Right kidney (tissue), 1 donor: Measurements from ENCODE around the gene CCDC92.
A peak's percentile ranks its signal among the peaks of the same experiment; 100 is the strongest.

ENCODE experiments used
- DNase-seq: peaks from one replicate; pipeline ENCODE4 v3.0.0-alpha.2; 2016

Gene CCDC92

GRCh38 chr12:123976227-123976826 lies 3.7 kb upstream of the CCDC92 start:
- DNase-seq, result no peak

GRCh38 chr12:123973552-123974341 lies 1.1 kb upstream of the CCDC92 start:
- DNase-seq, result peak; percentile 81

DNA sequence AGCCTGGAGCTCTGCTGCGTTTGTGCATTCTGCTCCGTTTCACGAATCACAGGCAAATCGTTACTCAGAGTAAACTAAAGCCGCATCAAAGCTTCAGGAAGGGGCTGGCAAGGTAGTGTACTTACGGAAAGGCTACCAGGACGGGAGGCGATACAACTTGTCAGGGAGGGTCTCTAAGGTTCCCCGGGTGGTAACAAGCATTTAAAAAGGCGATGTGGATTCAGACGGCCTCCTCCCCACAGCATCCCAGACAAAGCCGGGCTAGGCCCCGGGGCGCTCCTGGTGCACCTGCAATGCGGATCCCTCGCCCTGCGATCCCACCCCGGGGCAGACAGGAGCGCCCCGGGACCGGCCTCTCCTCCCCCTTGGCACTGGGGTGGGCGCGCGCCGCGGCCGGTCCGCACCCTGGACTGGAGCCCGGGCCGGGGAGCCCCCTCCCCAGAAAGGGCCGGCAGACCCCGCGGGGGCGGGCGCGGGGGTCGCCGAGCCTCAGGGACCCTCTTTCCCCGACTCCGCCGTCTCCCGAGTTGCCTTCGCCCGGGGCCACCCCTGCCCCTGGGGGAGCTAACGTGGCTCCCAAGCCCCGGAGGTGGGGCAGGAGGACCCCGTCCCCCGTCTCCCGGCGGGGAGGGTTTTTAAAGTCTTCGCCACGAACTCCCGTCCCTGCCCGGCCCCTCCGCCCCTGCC lies 718 bp downstream of the CCDC92 start:
- DNase-seq, result peak; percentile 84

DNA sequence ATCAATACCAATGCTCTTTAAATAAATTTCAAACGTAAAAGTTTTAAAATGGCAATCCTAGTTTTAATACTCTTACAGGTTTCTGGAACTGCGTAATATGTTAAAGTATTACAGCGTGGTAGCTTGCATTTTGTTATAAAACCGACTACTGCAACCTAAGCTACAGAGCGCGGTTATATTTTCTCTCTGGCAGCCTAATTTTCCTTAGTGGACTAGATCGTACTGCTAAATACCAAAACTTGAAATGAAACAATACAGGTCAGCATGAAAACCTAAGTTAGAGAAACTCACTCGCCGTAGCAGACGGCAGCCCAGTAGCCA lies 1.2 kb downstream of the CCDC92 start:
- no peak for DNase-seq

DNA sequence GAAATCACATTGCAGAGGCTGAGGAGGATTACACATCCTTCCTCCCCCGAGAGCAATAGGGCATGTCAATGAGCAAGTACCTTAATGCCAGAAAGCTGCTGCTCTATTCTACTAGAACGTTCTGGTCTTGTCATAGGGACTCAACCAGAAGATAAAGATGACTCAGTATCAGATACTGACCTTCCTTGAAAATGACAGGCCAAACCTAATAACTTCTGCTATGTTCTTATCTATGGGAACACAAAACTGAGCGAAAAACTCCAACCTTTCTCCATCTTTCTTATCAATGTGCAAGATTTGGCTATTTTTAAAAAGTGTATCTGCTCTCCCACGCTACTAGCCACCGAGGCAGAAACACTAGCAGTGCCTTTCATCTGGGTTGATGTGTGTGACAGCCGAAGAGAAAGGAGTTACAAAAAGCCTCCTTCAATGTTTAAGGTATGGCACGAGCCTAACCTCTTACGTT lies 5.5 kb downstream of the CCDC92 start:
- DNase-seq, result no peak

DNA sequence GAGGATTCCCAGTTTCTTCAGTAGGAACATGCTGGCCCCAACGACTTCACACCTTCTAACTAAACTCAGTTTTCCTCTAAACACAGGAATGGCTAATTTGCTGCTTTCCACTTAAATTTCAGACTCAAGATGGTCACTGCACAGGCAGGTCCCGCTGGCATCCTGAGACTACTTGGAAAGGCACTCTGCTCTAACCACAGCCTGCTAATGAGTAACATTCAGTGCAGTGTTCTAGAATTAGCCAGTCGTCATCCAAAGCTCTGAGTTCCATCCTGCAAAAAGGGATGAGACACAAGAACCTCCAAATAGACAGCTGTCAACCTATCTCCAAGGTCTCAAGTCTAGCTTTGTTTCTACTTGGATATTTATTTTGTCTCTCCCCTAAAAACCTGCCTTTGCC lies 6.0 kb downstream of the CCDC92 start:
- no peak for DNase-seq

DNA sequence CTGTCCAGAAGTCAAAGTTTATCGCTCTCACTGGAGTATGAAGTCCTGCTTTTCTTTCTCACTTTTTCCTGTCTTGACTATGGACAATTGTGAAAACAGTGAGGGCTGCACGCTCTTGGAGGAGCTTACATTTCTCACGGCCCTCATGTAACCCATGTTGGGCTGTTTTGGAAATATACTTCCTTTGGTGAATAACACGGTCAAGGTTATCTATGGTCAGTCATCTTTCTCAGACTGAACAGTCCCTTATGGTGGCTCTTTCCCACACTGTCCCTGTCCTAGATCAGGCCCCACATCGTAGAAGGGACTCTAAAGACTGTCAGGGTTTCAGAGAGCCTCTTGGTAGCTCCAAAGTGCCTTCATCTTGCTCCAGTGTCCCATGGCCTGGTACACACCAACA lies 7.2 kb downstream of the CCDC92 start:
- no peak for DNase-seq

DNA sequence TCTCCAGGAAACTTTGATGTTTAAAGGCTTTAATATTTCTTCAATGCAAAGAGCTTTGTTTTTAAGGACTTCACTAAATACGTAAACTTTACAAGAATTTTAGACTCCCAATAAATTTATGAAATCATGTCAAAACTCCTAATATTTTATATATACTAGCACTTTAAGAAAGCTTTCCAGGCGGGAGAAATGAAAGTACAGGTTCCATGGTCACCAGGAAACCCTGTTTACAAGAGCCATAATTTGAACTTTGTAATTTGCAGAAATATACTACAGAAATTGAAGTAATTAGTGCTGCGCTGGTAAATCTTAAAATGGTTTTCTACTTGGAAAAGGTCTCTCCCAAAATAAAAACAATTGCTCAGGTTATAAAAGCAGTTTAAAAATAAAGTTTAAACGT lies 8.8 kb downstream of the CCDC92 start:
- DNase-seq, result no peak

- DNase-seq, result no peak
Measured at GRCh38 chr12:123962513-123962912, 10.1 kb downstream of the CCDC92 start.

GRCh38 chr12:123961585-123962345 lies 10.9 kb downstream of the CCDC92 start:
- no peak for DNase-seq

GRCh38 chr12:123960856-123961255 lies 11.8 kb downstream of the CCDC92 start:
- DNase-seq, result no peak

GRCh38 chr12:123960029-123960735 lies 12.4 kb downstream of the CCDC92 start:
- no peak for DNase-seq

DNA sequence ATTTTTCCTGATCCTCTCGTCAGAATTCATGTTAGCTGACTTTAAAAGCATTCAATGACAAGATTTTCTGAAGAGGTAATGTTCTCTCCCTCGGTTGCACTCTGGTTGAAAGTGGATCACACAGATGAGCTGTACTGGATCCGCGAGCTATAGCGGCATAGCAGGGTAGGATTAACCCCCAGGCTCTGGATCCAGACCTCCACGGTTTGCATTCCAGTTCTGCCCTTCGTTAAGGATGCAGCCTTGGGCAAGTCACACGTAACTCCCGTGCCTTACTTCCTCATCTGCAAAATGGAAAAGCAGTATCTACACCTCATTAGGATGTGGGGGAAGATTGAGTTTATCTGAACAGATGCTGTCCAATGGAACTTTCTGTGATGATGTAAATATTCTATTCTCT lies 13.8 kb downstream of the CCDC92 start:
- no peak for DNase-seq

DNA sequence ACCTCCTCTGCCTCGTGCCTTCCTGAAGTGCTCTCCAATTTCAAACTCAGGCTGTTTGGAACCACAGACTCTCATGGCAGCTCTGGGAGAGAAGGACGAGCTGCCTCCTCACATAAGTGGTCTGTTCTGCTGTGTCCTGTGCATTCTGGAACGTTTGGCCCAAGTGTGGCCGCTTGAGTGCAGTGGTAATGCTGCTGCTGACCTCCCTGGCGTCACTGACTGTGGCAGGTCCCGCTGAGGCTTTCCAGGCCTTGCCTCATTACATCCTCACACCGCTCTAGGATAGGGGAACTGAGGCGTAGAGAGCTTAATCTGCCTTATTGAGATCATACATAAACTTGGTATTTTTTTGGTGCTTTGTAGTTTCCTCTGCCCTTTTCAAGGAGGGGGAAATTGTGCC lies 14.2 kb downstream of the CCDC92 start:
- no peak for DNase-seq

DNA sequence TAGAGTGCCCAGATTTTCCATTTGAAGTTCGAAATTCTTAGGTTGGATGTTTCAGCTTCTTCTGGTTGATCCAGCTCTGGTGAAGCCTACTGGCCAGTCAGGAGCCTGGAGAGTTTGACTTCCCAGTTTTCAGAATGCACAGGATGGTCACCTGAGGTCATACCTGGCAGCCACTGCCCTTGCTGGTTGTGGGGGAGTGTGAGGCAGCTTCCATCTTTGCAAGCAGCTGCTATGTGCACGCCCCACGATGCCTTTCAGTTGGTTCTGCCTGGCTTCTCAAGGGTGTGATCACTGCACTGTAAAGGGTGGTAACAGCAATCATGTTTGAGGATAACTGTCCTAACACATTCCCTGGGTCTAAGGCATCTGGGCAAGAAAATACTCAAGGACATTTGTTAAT lies 15.4 kb downstream of the CCDC92 start:
- DNase-seq, result no peak

DNA sequence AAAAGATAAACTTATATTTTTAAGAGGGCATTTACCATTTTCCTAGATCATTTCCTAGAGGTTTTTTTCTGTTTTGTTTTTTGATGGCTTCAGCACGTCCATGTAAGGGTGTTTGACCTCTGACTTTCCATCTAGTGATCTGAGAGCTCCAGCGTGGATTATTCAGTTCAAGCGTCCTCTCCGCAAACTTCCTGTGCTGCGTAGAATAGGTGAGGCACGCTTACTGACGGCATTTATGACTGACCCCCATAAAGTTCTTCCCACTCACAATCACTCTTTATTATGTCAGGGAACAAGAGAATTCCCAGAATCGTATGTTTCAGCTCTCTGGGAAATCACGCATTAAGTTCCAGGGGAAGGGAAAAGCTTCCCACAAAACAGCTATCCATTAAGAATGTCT lies 16.4 kb downstream of the CCDC92 start:
- no peak for DNase-seq

DNA sequence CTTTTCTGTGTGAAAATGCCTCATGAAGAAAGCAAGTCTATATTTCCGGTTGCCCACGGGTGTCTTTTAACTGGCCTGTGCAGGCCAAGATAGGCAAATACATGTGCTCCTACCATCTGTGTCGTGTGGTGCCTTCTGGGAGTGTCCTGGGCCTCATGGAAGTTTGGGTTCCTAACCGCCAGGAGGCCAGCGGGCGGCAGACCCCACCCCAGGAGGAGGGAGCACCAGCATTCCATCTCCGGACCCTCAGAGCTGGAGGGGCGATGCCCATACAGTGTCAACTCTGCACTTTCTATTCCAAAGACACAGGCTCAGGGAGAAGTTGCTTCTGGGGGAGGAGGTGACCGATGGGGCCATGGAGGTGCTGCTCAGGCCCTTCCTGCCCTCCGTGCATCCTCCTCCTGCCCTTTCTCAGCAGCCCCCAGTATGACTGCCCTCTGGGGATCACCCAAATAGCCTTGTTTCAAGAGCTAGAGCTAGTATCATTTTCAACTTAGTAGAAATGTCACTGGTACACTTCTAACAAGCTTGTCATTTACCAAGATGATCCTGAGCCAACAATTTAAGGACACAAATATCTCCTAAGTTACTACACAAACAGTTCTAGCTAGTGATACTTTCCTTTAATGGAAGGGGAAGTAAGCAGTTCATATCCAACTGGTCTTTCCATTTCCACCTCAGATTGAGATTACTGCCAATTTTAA lies 17.8 kb downstream of the CCDC92 start:
- DNase-seq, result no peak

DNA sequence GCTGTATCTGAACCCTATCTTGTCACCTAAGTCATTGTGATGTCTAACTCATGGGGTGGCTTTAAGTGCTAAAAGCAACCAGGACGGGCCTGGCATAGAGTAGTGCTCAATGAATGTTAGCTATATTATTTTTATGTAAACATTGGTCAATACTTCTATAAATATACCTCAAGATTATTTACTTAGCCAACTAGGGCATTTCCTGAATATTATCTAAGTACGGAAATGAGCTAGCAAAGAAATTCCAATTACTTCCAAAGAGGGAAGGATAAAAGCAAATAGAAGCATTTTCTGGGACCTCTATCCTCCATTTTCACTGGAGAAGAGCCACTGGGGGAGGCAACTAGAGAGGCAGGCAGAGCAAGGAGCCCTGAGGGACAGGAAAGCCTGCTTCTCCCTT lies 20.6 kb downstream of the CCDC92 start:
- DNase-seq, result no peak

- DNase-seq, result no peak
Measured at GRCh38 chr12:123951467-123951866, 21.2 kb downstream of the CCDC92 start.

DNA sequence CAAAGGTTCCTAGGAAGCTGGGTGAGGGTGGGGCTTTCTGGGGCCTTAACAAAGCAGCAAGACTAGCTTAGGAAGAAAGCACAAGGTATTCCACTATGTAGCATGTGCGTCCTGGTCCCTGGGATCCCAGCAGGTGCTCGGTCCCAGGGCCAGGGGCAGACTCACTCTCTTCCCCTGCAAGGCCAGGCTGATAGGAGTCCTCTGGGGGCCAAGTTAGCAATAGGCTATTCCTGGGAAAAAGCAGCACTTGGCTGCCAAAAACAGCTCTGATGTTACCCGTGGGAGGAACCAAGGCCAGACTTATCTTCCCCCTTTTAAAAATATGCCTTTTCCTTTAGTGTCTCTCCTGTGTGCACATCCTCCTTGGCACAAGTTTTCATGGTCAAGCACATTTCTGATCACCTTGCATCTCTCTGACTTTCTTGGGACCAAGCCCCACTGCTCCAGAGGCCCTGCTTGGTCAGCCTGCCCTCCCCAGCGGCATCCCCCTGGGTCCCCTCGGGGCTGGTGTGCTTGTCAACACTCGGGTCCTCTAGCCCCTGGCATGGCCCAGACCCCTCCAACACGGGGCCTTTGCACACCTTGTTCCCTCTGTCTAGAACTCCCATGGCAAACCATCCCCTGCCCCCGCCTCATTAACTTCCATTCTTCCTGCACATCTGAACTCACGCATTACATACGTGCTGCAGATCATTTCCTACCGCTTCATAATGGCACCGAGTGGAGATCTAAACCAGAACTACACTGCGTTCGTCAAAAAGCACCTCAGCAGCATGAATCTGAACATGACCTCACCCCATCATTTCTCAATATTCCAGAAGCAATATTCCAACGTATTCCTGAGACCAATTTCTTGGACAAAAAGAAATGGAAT lies 21.9 kb downstream of the CCDC92 start:
- DNase-seq, result no peak

DNA sequence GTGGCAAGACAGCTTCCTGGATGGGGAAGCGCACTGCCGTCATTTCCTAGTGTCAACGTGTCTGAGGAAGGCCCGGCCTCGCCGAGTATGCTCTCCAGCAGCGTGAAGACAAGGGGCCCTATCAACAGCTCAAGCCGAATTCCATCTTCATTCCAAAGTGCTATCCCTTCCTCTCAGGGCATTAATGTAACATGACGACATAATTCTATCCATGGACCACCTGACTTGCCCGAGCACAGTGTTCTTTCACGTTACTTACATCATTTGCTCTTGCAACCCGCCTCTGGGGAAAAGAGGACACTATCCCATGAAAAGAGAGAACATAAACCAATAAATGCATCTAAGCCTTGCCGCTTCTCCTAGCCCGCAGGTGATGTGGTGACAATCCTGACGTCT lies 22.9 kb downstream of the CCDC92 start:
- no peak for DNase-seq
